Measurements from ENCODE around the gene SNCA.

Gene SNCA

GRCh38 chr4:89704651-89705395 lies 132.1 kb downstream of the SNCA start:
- DNase-seq (ENCODE audit: low spot score): no peak

- no peak for DNase-seq (ENCODE audit: low spot score)
Observed at GRCh38 chr4:89703829-89704590, 133.0 kb downstream of the SNCA start.

- no peak for DNase-seq (ENCODE audit: low spot score)
Observed at GRCh38 chr4:89700766-89701423, 136.1 kb downstream of the SNCA start.

GRCh38 chr4:89685690-89686089 lies 151.3 kb downstream of the SNCA start:
- no peak for DNase-seq (ENCODE audit: low spot score)

- no peak for DNase-seq (ENCODE audit: low spot score)
Observed at GRCh38 chr4:89685277-89685676, 151.7 kb downstream of the SNCA start.

GRCh38 chr4:89684536-89684935 lies 152.4 kb downstream of the SNCA start:
- no peak for DNase-seq (ENCODE audit: low spot score)

- no peak for DNase-seq (ENCODE audit: low spot score)
Observed at GRCh38 chr4:89682808-89683207, 154.2 kb downstream of the SNCA start.

GRCh38 chr4:89681671-89682070 lies 155.3 kb downstream of the SNCA start:
- no peak for DNase-seq (ENCODE audit: low spot score)

- no peak for DNase-seq (ENCODE audit: low spot score)
Observed at GRCh38 chr4:89681219-89681618, 155.7 kb downstream of the SNCA start.

GRCh38 chr4:89674876-89675459 lies 162.0 kb downstream of the SNCA start:
- no peak for DNase-seq (ENCODE audit: low spot score)
